Lower leg skin (tissue), 4 donors: ENCODE results near the gene CTDSP1. TPM values are rescaled to one million over a fixed set of nuclear protein-coding genes. Genes with fewer than 3 reads are reported as not detected.

ENCODE experiments used
- DNase-seq, 2 donors: peaks; one replicate each; pipeline ENCODE4 v3.0.0-alpha.2; 2019; ENCODE audit warnings: low spot score in 2 of 2
- H3K4me3 ChIP-seq: fragments of 200-600 bp; sonication (generic); 2 replicates; pipeline ENCODE4 v1.5.1; 2017; ENCODE audit warnings: mild to moderate bottlenecking, low read depth; ENCODE audit not compliant: poor library complexity, severe bottlenecking
- CTCF ChIP-seq, 3 donors: fragments of 450-650 bp; IDR thresholded peaks; one replicate each; pipeline ENCODE4 v1.5.1; 2016; ENCODE audit warnings: antibody characterized with exemption in 3 of 3, mild to moderate bottlenecking in 3 of 3, moderate library complexity in 2 of 3
- POLR2A ChIP-seq, 2 donors: fragments of 450-650 bp; IDR thresholded peaks; one replicate each; pipeline ENCODE4 v1.6.1; 2016 to 2017; ENCODE audit warnings: antibody characterized with exemption in 2 of 2, mild to moderate bottlenecking in 1 of 2, moderate library complexity in 1 of 2
- WGBS, 2 donors: methylation state at CpG; one replicate each; pipeline ENCODE4 v1.1.5; 2018; 5-methylcytosine and 5-hydroxymethylcytosine counted together
- intact Hi-C: fragments of 100-400 bp; cut with DNase I; formaldehyde crosslinking; loops from one replicate; pipeline ENCODE4 v1.15.0; 2023; ENCODE audit warnings: low total_unique reads
- total RNA-seq, 4 donors: library from RNA; depleted of rRNA; stranded (reverse); fragments of >200 nt; gene quantifications; one replicate each; pipeline ENCODE4 v1.1.0, GENCODE V29; 2016

The CTDSP1 gene
- total RNA-seq, 4 donors from 2014 or later, result 64.8 to 108 (median 99.9) TPM

GRCh38 chr2:218368150-218368528 is 31.5 kb upstream of the CTDSP1 start:
- H3K4me3 ChIP-seq, result peak overlapping the region; percentile 28
- intact Hi-C loops, result no loop called here
- 58 to 62% methylated on average over 21 of the region's 21 CpGs for WGBS, 2 donors
- TF ChIP-seq POLR2A (IDR thresholded peaks at IDR 0.05) (no peak), CTCF (IDR thresholded peaks at IDR 0.05) (no peak)
- no peak for DNase-seq

- intact Hi-C loops, result no loop called here
- DNase-seq, result no peak
- H3K4me3 ChIP-seq, result no peak overlapping the region
- WGBS, 2 donors, result 43 to 48% methylated on average over 26 to 27 of the region's 27 CpGs
- TF ChIP-seq POLR2A (IDR thresholded peaks at IDR 0.05) (no peak), CTCF (IDR thresholded peaks at IDR 0.05) (no peak)
These were observed 31.0 kb upstream of the CTDSP1 start for GRCh38 chr2:218368621-218369153.

GRCh38 chr2:218369330-218369729 is 30.3 kb upstream of the CTDSP1 start:
- no peak for DNase-seq
- no peak for TF ChIP-seq CTCF (IDR thresholded peaks at IDR 0.05)
- TF ChIP-seq POLR2A (IDR thresholded peaks at IDR 0.05), result no peak
- H3K4me3 ChIP-seq, result no peak overlapping the region
- intact Hi-C loops, result no loop called here
- 47 to 58% methylated on average over 2 of the region's 2 CpGs for WGBS, 2 donors

- TF ChIP-seq POLR2A (IDR thresholded peaks at IDR 0.05) (no peak), CTCF (IDR thresholded peaks at IDR 0.05) (no peak)
- no peak overlapping the region for H3K4me3 ChIP-seq
- intact Hi-C loops, result no loop called here
- DNase-seq, result peak in 1 of 2 donors; percentile 91
- WGBS, 2 donors, result 62 to 69% methylated on average over 11 of the region's 11 CpGs
These were observed 29.1 kb upstream of the CTDSP1 start for GRCh38 chr2:218370410-218371063.

- intact Hi-C loops, result no loop called here
These were observed 27.7 kb upstream of the CTDSP1 start for GRCh38 chr2:218371983-218372350.

More at GRCh38 chr2:218371983-218372350, 27.7 kb upstream of the CTDSP1 start:
- DNase-seq, result no peak
- TF ChIP-seq CTCF (IDR thresholded peaks at IDR 0.05) (no peak), POLR2A (IDR thresholded peaks at IDR 0.05) (no peak)
- no peak overlapping the region for H3K4me3 ChIP-seq
